GM18861 (cell line): ENCODE measurements around the gene ISG20.

Experiments used
- ATAC-seq: cut with Tn5 transposase; IDR thresholded peaks from one replicate; pipeline ENCODE4 v1.9.1; 2021; ENCODE audit not compliant: unreplicated experiment

Gene ISG20

GRCh38 chr15:88653200-88654064 lies 14.6 kb downstream of the ISG20 start:
- ATAC-seq, result no peak

- no peak for ATAC-seq
Measured at GRCh38 chr15:88654430-88655102, 15.8 kb downstream of the ISG20 start.

- no peak for ATAC-seq
Measured at GRCh38 chr15:88655103-88655553, 16.3 kb downstream of the ISG20 start.

GRCh38 chr15:88655800-88656488 lies 17.1 kb downstream of the ISG20 start:
- no peak for ATAC-seq

GRCh38 chr15:88656760-88657221 lies 18.0 kb downstream of the ISG20 start:
- ATAC-seq, result peak; percentile 83

- ATAC-seq, result no peak
Measured at GRCh38 chr15:88657326-88658069, 18.7 kb downstream of the ISG20 start.

- ATAC-seq, result no peak
Measured at GRCh38 chr15:88658070-88658965, 19.5 kb downstream of the ISG20 start.

- ATAC-seq, result no peak
Measured at GRCh38 chr15:88658972-88659931, 20.4 kb downstream of the ISG20 start.

- ATAC-seq, result no peak
Measured at GRCh38 chr15:88661041-88661700, 22.4 kb downstream of the ISG20 start.

- ATAC-seq, result no peak
Measured at GRCh38 chr15:88661761-88662556, 23.1 kb downstream of the ISG20 start.

GRCh38 chr15:88663141-88663621 lies 24.4 kb downstream of the ISG20 start:
- ATAC-seq, result no peak

- ATAC-seq, result no peak
Measured at GRCh38 chr15:88664151-88664778, 25.4 kb downstream of the ISG20 start.

- no peak for ATAC-seq
Measured at GRCh38 chr15:88674661-88675060, 35.8 kb downstream of the ISG20 start.

GRCh38 chr15:88678755-88679154 lies 39.9 kb downstream of the ISG20 start:
- no peak for ATAC-seq

- ATAC-seq, result no peak
Measured at GRCh38 chr15:88680241-88681001, 41.6 kb downstream of the ISG20 start.

GRCh38 chr15:88681610-88682221 lies 42.9 kb downstream of the ISG20 start:
- ATAC-seq, result no peak
